Stimulated activated CD8-positive, alpha-beta memory T cell treated with anti-CD3 and anti-CD28 coated beads, Interleukin-4, amount 100 ng/mL, for 4 hours (primary cell): ENCODE measurements around the gene EFCAB10.
"Not testable (repeated sequence)": the region's sequence is repeated elsewhere in the genome, so short reads cannot be mapped to it uniquely, and the experiment has no call there.

ENCODE experiments used
- DNase-seq, 2 donors: peaks; one replicate each; pipeline ENCODE4 v3.0.0-alpha.2; 2020; ENCODE audit warnings: low read depth in 2 of 2, low spot score in 1 of 2

Gene EFCAB10

GRCh38 chr7:105599080-105599479 lies 17.8 kb upstream of the EFCAB10 start:
- not testable (repeated sequence) for DNase-seq

- no peak for DNase-seq
These were observed 15.6 kb upstream of the EFCAB10 start for GRCh38 chr7:105596866-105597265.

DNA sequence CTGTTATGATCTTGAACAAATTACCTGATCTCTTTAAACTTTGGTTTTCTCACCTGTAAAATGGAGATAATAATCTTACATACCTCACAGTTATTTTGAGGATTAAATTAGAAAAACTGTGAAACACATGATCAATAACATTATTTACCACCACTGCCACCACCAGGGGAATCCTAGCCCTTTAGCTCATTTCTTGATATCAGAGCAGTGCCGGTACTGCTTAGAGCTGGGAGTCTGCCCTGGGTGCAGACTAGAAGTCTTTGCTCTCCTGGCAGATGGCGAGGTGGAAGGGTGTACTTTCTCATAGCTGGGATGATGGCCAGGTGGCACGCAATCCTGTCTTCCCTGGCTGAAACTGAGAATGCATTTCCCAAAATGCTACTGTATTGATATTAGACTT lies 12.7 kb upstream of the EFCAB10 start:
- no peak for DNase-seq

DNA sequence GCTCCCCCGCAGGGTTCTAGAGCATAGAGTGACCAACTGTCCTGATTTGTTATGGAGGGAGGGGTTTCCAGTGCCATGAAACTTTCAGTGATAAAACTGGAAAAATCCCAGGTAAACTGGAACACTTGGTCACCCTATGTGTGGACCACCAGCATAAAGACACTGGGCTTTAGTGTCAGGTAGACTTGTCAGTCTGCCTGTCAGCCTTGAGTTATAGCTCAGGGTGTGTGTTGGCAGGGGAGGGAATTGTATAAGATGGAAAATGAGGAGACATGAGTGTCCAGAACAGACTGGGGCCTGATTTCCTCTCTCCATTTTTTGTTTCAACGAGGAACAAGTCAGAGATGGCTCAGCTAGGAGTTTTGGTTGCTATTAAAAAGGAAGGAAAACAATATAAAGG lies 10.2 kb upstream of the EFCAB10 start:
- DNase-seq: no peak

DNA sequence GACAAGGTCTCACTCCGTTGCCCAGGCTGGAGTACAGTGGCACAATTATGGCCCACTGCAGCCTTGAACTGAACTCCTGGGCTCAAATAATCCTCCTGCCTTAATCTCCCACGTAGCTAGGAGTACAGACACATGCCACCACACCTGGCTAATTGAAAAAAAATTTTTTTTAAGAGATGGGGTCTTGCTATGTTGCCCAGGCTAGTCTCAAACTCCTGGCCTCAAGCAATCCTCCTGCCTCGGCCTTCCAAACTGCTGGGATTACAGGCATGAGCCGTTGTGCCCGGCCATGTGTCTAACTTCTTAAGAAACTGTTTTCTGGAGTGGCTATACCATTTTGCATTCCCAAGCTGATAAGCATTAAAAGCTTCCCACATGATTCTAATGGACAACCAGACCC lies 9.5 kb upstream of the EFCAB10 start:
- DNase-seq: no peak

DNA sequence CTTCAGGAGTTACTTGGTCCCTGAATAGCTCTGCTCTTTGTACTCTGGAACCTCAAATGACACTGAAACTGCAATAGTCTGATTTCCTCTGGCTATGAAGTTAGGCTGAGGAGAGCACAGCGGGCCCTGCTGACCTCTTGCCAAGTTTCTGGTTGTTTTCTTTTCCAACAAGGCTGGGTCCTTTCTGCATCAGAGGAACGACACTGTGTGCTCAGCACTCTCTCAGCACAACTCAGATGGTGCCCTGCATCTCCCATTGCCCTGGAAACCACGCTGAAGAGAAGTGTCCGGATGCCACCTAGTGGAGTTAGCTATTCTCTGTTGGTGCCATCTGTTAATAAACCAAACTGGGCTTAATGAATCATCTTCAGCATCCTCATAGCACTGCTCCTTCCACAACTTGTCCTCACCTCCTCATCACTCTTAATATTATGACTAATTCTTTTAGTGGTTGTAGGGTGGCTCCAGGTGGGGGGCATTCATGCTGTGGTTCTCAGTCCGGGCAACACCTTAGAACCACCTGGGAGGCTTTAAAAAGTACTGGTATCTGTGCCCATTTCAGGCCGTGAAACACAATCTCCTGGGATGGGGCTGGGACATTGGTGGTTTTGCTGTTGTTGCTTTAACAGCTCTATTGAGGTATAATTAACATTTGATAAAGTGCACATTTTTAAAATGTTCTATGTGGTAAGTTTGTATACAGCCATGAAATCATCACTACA lies 8.2 kb upstream of the EFCAB10 start:
- DNase-seq: no peak

DNA sequence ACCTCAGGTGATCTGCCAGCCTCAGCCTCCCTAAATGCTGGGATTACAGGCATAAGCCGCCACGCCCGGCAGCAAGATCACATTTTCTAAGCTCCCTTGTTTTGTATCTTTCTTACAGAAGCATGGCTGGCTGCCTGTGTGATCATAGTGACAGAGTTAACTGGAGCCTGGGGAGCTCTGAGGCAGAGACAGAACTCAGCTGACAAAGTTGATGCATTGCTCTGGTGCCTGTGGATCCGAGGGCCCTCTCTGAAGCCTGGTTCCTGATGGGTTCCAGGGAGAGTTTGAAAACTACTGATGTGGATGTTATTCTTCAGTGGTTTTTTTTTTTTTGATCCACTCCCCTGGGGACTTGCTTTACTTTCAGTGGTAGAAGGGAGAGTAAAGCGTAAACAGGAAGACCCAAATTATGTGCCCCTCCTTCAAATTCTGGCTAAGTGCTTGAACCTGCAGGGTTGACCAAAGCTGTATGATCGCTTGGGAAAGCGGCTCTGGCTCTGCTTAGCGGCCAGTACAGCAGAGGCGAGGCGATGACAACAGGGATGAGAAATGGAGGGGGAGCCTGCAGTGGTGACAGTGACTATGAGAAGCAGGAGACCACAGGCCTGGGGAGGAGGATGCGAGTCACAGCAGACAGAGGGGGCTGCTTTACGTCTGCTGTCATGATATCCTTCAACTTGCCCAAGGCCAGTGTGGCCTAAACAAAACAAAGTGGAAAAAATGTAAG lies 6.8 kb upstream of the EFCAB10 start:
- DNase-seq: no peak

DNA sequence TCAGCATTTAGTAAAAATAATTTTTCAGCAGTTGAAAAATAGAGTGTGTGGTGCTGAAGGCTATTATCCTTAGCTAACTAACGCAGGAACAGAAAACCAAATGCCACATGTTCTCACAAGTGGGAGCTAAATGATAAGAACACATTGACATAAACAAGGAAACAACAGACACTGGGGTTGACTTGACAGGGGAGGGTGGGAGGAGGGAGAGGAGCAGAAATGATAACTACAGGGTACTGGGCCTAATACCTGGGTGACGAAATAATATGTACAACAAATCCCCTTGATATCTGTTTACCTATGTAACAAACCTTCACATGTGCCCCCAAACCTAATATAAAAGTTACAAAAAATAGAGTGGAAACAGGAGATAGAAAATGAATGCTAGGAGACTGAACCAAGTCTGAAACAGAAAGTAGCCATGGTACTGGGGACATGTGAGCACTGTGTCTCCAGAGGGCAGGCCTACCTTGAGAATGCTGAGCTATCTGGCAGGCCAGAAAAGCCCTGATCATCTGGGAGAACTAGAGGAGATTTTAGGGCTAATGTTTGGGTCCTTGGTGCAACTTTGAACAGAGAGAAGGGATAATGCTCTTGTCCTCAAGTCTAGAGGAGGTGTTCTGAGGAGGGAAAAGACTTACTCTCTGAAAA lies 4.7 kb upstream of the EFCAB10 start:
- DNase-seq: no peak

GRCh38 chr7:105584165-105584564 lies 2.9 kb upstream of the EFCAB10 start:
- no peak for DNase-seq

DNA sequence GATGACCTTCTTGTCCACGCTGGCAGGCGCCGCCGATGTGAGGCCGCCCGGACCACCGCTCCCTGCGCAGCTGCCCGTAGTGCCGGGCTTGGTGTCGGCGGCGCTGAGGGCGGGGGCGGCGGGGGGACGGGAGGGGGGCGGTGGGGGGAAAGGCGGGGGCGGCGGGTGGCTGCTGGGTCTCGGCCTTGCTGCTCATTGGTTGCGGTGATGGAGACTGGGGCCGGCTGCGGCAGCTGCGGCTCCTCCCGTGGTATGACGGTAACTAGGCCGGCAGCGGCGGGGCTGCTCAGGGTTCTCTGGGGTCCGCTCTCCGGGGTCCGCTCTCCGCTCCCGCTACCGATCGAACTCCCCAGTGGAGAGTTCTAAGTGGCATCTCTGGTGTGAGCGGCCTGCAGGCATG lies 1.8 kb upstream of the EFCAB10 start:
- no peak for DNase-seq

DNA sequence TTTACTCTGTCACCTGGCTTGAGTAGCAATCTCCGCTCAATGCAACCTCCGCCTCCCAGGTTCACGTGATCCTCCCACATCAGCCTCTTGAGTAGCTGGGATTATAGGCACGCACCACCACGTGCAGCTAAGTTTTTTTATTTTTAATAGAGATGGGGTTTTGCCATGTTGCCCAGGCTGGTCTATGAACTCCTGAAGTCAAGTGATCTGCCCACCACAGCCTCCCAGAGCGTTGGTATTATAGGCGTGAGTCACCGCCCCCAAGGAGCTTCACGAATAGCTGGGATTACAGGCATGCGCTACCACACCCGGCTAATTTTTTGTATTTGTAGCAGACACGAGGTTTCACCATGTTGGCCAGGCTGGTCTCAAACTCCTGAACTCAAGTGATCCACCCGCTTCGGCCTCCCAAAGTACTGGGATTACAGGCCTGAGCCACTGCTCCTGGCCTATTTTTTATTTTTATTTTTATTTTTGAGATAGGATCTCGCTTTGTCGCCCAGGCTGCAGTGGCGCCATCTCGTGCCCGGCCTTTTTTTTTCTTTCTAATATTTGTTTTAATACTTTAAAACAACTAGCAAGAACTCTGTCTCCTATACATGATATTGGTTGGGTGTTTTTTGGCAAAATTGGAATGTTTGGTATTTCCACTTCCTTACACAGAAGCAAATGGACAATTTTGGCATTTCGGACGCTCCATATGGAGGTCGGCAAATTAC lies 1.1 kb downstream of the EFCAB10 start:
- DNase-seq: no peak

- no peak for DNase-seq
These were observed 2.8 kb downstream of the EFCAB10 start for GRCh38 chr7:105578496-105578895.

DNA sequence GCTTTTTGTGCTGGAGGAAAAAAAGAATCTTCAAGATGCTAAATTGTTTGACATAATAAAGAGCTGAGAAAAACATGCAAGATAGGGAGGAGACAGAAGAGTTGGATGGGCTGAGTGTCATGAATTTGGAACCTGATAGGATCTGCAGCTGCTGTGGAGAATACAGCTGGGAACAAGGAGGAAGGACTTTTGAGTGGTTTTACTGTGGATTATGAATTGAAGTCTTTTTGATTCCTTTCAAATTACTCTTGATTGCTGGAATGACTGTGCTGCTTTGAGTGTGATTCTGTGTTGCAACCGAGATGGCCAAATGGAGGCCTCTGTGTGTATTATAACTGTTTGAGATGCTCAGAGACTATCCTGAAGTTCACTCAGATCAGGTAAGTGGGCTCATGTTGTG lies 4.0 kb downstream of the EFCAB10 start:
- DNase-seq: no peak

DNA sequence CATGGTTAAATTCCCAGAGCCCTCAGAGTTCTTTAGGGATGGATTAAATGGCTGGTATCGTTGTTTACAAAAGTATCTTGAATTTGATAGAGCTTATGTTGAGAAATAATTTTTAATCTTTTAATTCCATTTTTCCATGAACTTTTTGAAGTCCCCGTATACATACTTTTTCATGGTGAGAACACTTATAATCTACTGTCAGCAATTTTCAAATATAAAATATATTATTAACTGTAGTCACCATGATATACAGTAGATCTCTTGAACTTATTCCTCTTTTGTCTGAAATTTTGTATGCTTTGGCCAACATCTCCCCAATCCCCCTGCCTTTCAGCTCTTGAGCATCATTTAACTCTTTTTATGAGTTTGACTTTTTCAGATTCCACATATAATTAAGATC lies 9.4 kb downstream of the EFCAB10 start:
- DNase-seq: no peak

- no peak for DNase-seq
These were observed 13.5 kb downstream of the EFCAB10 start for GRCh38 chr7:105567821-105568220.

GRCh38 chr7:105567024-105567423 lies 14.3 kb downstream of the EFCAB10 start:
- no peak for DNase-seq

DNA sequence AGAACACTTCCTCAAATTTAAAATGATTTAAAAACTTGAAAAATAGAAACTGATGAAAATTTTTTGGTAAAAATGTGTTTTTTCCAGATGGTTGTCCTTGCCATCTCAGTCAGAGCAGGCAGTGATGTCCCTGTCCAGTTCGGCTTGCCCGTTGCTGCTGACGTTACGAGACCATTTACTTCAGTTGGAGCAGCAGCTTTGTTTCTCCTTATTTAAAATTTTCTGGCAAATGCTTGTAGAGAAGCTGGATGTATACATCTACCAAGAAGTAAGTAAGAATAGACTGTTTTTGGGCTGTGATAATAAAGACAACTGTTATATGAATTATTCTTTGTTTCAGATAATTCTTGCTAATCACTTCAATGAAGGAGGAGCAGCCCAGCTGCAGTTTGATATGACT lies 16.1 kb downstream of the EFCAB10 start:
- no peak for DNase-seq

DNA sequence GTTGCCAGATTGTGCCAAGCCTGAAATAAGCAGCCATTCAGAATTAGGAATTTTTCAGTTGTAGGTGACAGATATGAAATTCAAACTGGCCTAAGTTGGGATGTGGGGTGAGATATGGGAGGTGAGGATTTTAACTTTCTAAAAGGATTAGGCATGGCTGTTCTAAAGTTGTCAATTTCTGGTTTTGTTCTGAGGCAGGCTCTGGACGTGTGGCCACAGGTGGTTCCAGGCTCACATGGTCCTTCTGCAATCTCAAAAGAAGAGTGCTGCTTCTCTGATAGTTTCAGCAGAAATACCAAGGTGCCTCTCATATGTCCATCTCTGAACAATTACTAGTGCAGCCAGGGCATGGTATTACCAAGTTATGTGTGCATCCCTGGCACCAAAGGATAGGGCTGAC lies 21.4 kb downstream of the EFCAB10 start:
- DNase-seq: no peak

DNA sequence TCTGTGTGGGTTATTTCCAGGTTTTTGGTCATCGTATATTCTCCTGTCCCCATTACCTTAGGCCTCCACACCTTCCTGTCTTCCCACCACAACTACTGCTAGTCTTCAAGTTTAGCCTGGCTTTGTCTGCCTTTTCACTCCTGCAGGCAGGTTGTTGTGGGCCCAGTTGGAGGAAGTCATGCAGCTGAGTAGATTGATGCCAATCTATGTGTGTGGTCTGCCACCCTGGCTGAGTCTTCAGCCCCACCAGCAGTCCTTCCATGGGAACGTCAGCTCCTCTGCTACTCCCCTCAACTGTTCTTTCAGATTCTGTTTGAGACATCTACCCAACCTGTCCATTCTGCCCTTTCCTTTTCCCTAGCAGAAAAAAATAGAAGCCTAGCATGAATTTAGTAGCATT lies 43.0 kb downstream of the EFCAB10 start:
- no peak for DNase-seq

DNA sequence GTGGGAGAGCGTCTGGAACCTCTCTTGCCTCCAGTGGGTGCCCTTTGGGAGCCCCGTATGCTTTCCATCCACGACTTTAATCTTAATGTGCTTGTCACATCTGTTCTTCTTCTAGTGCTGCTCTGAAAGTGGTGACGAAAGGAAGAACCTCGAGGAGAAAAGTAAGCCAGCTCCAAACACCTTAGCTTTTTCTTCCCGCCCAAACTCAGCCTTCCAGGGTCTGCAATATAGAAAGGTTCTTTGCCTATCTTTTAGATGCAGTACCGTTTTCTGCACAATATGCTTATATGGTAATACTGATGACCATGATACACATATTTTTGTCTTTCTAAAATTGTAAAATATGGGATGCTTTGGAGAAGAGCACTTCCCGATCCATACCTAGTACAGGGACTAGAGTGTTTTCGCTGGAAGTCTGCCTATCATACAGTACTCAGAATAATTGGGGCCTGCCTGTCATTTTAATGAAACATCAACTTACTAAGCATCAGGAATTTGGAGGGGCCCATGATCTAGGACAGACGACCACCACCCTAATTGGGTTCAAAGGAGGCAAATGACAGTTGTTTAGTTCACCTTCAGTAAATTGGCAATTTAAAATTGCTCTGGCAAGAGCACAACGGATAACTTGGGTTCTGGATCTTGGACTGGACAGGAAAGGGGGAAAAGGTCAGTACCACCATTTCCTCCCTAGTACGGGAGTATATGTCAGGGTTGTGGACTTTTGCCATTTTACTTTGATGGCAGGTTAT lies 48.4 kb downstream of the EFCAB10 start:
- no peak for DNase-seq
